GM21825 (cell line): ENCODE measurements around the gene AURKA.
"Not testable (repeated sequence)": the region's sequence is repeated elsewhere in the genome, so short reads cannot be mapped to it uniquely, and the experiment has no call there.

ENCODE experiments used
- ATAC-seq: cut with Tn5 transposase; IDR thresholded peaks from one replicate; pipeline ENCODE4 v1.9.1; 2021; ENCODE audit warnings: mild to moderate bottlenecking, moderate library complexity; ENCODE audit not compliant: unreplicated experiment

The AURKA gene

GRCh38 chr20:56391596-56392131 lies 351 bp downstream of the AURKA start:
- ATAC-seq: peak; percentile 39

GRCh38 chr20:56391037-56391436 lies 978 bp downstream of the AURKA start:
- ATAC-seq: no peak

- ATAC-seq: not testable (repeated sequence)
These were observed 1.6 kb downstream of the AURKA start for GRCh38 chr20:56390396-56390795.

GRCh38 chr20:56389807-56390206 lies 2.2 kb downstream of the AURKA start:
- ATAC-seq: no peak

- no peak for ATAC-seq
These were observed 3.1 kb downstream of the AURKA start for GRCh38 chr20:56388882-56389281.

- ATAC-seq: no peak
These were observed 5.8 kb downstream of the AURKA start for GRCh38 chr20:56386219-56386618.

- no peak for ATAC-seq
These were observed 6.9 kb downstream of the AURKA start for GRCh38 chr20:56385130-56385529.

GRCh38 chr20:56383334-56383733 lies 8.7 kb downstream of the AURKA start:
- ATAC-seq: no peak

GRCh38 chr20:56382696-56383095 lies 9.3 kb downstream of the AURKA start:
- ATAC-seq: no peak

- no peak for ATAC-seq
These were observed 10.5 kb downstream of the AURKA start for GRCh38 chr20:56381501-56381900.

- ATAC-seq: no peak
These were observed 11.6 kb downstream of the AURKA start for GRCh38 chr20:56380375-56380774.

- no peak for ATAC-seq
These were observed 13.6 kb downstream of the AURKA start for GRCh38 chr20:56378386-56378785.

GRCh38 chr20:56376331-56376730 lies 15.7 kb downstream of the AURKA start:
- ATAC-seq: no peak

- ATAC-seq: no peak
These were observed 18.1 kb downstream of the AURKA start for GRCh38 chr20:56373942-56374341.

GRCh38 chr20:56372850-56373249 lies 19.2 kb downstream of the AURKA start:
- ATAC-seq: no peak

- no peak for ATAC-seq
These were observed 20.0 kb downstream of the AURKA start for GRCh38 chr20:56371977-56372376.

- no peak for ATAC-seq
These were observed 22.8 kb downstream of the AURKA start for GRCh38 chr20:56369179-56369578.

GRCh38 chr20:56368351-56369134 lies 23.5 kb downstream of the AURKA start:
- no peak for ATAC-seq

GRCh38 chr20:56363491-56363890 lies 28.5 kb downstream of the AURKA start:
- no peak for ATAC-seq

- no peak for ATAC-seq
These were observed 29.1 kb downstream of the AURKA start for GRCh38 chr20:56362833-56363413.

- ATAC-seq: no peak
These were observed 30.1 kb downstream of the AURKA start for GRCh38 chr20:56361900-56362299.

GRCh38 chr20:56360908-56361205 lies 31.2 kb downstream of the AURKA start:
- ATAC-seq: no peak
